Nephron (organoid): ENCODE measurements around the gene PLB1.

Experiments
- H3K27ac Mint-ChIP-seq, 3 experiments: 2 replicates each; pipeline ENCODE4 v1.8.0; 2020; ENCODE audit warnings: mixed read lengths in 3 of 3, mild to moderate bottlenecking in 2 of 3, moderate library complexity in 1 of 3
- H3K27me3 Mint-ChIP-seq: 2 replicates; pipeline ENCODE4 v1.8.0; 2021; ENCODE audit warnings: low read depth, mild to moderate bottlenecking, moderate library complexity, mixed read lengths
- H3K36me3 Mint-ChIP-seq: 2 replicates; pipeline ENCODE4 v1.8.0; 2020; ENCODE audit warnings: low read depth, mixed read lengths
- H3K4me1 Mint-ChIP-seq: 2 replicates; pipeline ENCODE4 v1.8.0; 2020; ENCODE audit warnings: mixed read lengths
- H3K4me3 Mint-ChIP-seq, 3 experiments: 2 replicates each; pipeline ENCODE4 v1.8.0; 2020; ENCODE audit warnings: mild to moderate bottlenecking in 3 of 3, mixed read lengths in 3 of 3, moderate library complexity in 2 of 3
- H3K9me3 Mint-ChIP-seq: 2 replicates; pipeline ENCODE4 v1.8.0; 2020; ENCODE audit warnings: mixed read lengths
- TF ChIP-seq, protein P1 (sequence below), 3 experiments: fragments of 200-600 bp; sonication (generic); IDR thresholded peaks; one replicate each; pipeline ENCODE4 v1.5.0; 2021; ENCODE audit warnings: antibody characterized with exemption in 3 of 3; ENCODE audit not compliant: unreplicated experiment in 3 of 3

Gene PLB1

DNA sequence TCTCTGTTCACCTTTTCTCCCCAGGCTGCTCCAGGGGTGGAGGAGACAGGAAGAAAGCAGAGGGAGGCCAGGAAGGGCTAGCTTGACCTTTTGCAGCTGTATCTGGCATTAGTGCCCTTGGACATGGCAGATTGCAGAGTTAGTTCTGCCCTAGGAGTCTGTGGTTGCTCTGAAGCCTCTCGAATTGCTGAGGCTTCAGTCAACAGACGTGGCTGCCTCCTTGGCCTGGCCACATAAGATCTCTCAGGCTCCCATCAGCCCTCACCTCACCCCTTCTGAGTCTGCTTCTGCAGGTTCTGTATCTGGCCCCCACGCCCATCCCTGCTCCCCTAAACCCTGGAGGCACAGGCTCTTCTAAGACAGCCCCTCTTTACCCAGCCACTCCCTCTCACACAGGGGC, 18.2 kb upstream of the PLB1 start:
- no peak overlapping the region for H3K27ac Mint-ChIP-seq
- no peaks in the 10 kb centered on the region for H3K4me1 Mint-ChIP-seq
- H3K36me3 Mint-ChIP-seq, result no peaks in the 10 kb centered on the region
- H3K9me3 Mint-ChIP-seq, result peaks cover 9% of the 10 kb centered on the region
- no peak overlapping the region for H3K4me3 Mint-ChIP-seq
- TF ChIP-seq, protein P1, sequence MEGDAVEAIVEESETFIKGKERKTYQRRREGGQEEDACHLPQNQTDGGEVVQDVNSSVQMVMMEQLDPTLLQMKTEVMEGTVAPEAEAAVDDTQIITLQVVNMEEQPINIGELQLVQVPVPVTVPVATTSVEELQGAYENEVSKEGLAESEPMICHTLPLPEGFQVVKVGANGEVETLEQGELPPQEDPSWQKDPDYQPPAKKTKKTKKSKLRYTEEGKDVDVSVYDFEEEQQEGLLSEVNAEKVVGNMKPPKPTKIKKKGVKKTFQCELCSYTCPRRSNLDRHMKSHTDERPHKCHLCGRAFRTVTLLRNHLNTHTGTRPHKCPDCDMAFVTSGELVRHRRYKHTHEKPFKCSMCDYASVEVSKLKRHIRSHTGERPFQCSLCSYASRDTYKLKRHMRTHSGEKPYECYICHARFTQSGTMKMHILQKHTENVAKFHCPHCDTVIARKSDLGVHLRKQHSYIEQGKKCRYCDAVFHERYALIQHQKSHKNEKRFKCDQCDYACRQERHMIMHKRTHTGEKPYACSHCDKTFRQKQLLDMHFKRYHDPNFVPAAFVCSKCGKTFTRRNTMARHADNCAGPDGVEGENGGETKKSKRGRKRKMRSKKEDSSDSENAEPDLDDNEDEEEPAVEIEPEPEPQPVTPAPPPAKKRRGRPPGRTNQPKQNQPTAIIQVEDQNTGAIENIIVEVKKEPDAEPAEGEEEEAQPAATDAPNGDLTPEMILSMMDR (IDR thresholded peaks at IDR 0.05; ENCODE audit: unreplicated experiment in 3 of 3), result no peak
- no peaks in the 10 kb centered on the region for H3K27me3 Mint-ChIP-seq

DNA sequence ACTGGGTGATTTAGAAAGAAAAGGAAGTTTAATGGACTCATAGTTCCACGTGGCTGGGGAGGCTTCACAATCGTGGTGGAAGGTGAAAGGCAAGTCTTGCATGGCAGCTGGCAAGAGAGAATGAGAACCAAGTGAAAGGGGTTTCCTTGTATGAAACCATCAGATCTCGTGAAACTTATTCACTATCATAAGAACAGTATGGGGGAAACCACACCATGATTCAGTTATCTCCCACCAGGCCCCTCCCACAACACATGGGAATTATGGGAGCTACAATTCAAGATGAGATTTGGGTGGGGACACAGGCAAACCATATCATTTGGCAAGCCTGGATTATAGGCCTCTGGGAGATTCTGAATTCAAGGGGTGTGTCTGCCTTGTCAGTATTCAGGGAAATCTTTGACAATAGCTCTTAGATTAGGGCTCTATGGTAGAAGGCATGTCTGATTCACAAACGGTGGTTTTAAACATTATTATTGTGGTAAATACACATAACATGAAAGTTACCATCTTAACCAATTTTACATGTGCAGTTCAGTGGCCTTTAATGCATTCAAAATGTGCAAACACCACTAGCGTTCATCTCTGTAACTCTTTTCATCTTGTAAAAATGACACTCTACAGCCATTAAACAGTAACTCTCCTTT, 15.3 kb upstream of the PLB1 start:
- no peaks in the 10 kb centered on the region for H3K4me1 Mint-ChIP-seq
- H3K4me3 Mint-ChIP-seq, result no peak overlapping the region
- H3K27ac Mint-ChIP-seq, result no peak overlapping the region
- H3K36me3 Mint-ChIP-seq, result no peaks in the 10 kb centered on the region
- TF ChIP-seq, protein P1 (IDR thresholded peaks at IDR 0.05; ENCODE audit: unreplicated experiment in 3 of 3), result no peak
- peaks cover 12% of the 10 kb centered on the region for H3K27me3 Mint-ChIP-seq
- peaks cover under 1% of the 10 kb centered on the region for H3K9me3 Mint-ChIP-seq

DNA sequence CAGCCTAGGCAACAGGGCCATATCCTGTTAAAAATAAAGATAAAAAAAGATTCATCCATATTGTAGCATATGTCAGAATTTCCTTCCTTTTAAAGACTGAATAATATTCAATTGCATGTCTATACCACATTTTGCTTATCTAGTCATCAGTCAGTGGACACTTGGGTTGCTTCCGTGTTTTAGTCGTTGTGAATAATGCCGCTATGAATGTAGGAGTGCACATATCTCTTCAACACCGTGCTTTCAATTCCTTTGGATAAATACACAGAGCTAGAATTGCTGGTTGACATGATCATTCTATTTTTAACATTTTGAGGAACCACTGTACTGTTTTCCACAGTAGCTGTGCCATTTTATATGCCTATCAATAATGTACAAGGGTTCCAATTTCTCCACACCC, 14.0 kb upstream of the PLB1 start:
- H3K9me3 Mint-ChIP-seq, result no peaks in the 10 kb centered on the region
- TF ChIP-seq, protein P1 (IDR thresholded peaks at IDR 0.05; ENCODE audit: unreplicated experiment in 3 of 3), result no peak
- H3K27me3 Mint-ChIP-seq, result peaks cover 12% of the 10 kb centered on the region
- no peaks in the 10 kb centered on the region for H3K36me3 Mint-ChIP-seq
- no peaks in the 10 kb centered on the region for H3K4me1 Mint-ChIP-seq
- no peak overlapping the region for H3K4me3 Mint-ChIP-seq
- H3K27ac Mint-ChIP-seq, result no peak overlapping the region

DNA sequence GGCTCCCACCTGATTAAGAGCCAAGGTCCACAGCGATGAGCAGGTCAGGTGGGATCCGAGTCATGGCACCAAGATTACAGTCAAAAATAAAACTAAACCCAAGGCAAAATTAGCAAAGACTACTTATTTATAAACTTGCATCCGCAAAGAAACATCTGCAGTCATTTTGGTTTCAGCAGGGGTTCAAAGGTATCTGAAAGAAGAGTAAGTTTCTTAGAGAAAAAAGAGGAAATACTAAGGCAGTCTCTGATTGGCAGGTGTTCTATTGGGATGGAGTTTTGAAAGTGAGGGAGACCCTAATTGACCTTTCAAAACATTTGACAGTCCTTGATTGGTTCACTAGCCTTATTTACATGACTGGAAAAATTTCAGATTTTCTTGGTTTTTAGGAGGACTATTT, 11.0 kb upstream of the PLB1 start:
- no peaks in the 10 kb centered on the region for H3K4me1 Mint-ChIP-seq
- TF ChIP-seq, protein P1 (IDR thresholded peaks at IDR 0.05; ENCODE audit: unreplicated experiment in 3 of 3), result no peak
- H3K27me3 Mint-ChIP-seq, result peaks cover 26% of the 10 kb centered on the region
- no peaks in the 10 kb centered on the region for H3K36me3 Mint-ChIP-seq
- H3K4me3 Mint-ChIP-seq, result no peak overlapping the region
- no peak overlapping the region for H3K27ac Mint-ChIP-seq
- H3K9me3 Mint-ChIP-seq, result no peaks in the 10 kb centered on the region

DNA sequence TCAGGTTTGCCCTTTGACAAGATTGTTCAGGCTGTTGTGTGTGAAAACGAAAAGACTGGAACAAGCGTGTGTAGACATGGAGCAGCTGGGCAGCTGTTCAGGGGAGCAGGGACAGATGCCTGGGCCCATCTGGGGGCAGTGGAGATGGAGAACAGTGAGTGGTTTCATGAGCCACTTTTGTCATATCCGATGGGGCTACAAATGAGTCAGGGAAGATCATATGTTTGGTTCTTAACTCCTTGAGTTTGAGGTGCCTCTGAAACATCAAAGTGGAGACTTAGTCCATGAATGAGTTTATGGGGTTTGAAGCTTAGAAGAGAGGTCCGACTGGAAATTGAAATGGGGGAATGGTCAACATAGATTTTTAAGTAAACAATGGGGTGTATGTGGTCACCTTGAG, 9.3 kb upstream of the PLB1 start:
- Mint-ChIP-seq H3K4me3 (no peak overlapping the region), H3K36me3 (no peaks in the 10 kb centered on the region), H3K4me1 (no peaks in the 10 kb centered on the region), H3K27ac (no peak overlapping the region), H3K27me3 (peaks cover 26% of the 10 kb centered on the region), H3K9me3 (no peaks in the 10 kb centered on the region)
- TF ChIP-seq, protein P1 (IDR thresholded peaks at IDR 0.05; ENCODE audit: unreplicated experiment in 3 of 3), result no peak

DNA sequence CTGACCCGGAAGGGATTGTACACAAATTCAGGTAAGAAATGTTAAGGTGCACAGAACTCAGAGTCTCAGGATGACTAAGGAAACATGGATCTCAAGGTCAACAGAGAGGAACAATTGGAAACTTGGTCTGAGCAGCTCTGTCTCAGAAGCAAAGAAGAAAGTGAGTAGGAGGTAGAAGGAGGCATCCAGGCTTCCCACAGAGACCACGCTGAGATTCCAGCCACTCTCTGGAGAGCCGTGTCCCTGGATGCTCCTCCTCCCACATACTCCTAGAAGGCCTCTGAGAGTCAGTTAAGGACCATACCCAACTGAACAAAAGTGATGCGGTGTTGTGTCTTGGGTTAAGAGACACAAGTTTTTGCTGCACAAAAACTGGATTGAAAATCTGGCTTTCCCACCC, 8.6 kb upstream of the PLB1 start:
- Mint-ChIP-seq H3K9me3 (no peaks in the 10 kb centered on the region), H3K27me3 (peaks cover 30% of the 10 kb centered on the region), H3K36me3 (no peaks in the 10 kb centered on the region), H3K27ac (no peak overlapping the region), H3K4me1 (no peaks in the 10 kb centered on the region), H3K4me3 (no peak overlapping the region)
- TF ChIP-seq, protein P1 (IDR thresholded peaks at IDR 0.05; ENCODE audit: unreplicated experiment in 3 of 3), result no peak
